K562 (cell line): ENCODE results near the gene SH2D3A. TPM values are rescaled to one million over a fixed set of nuclear protein-coding genes. Genes with fewer than 3 reads are reported as not detected.

Experiments used
- CREB1 ChIP-seq, 2 experiments: sonication (generic) in 1 of 2; formaldehyde crosslinking in 1 of 2; IDR thresholded peaks; 2 replicates each; pipeline versions ENCODE4 v1.6.1 to v1.8.0; 2012 to 2022; ENCODE audit warnings: inconsistent platforms in 1 of 2, mild to moderate bottlenecking in 1 of 2, missing genetic modification reagents in 1 of 2, moderate library complexity in 1 of 2
- GABPB2 ChIP-seq: fragments of 250-450 bp; sonication (Bioruptor Pico); conservative IDR thresholded peaks from 2 replicates; pipeline ENCODE4 v1.5.1; 2021; ENCODE audit warnings: mild to moderate bottlenecking
- GTF2F1 ChIP-seq: IDR thresholded peaks from 2 replicates; pipeline ENCODE4 v1.6.1; 2011; ENCODE audit warnings: low read depth, low read length, improper control_type of control experiment
- HBP1 ChIP-seq: fragments of 450-650 bp; formaldehyde crosslinking; IDR thresholded peaks from 2 replicates; pipeline ENCODE4 v1.4.0; 2022; ENCODE audit warnings: missing genetic modification characterization
- HMG20A ChIP-seq: fragments of 450-650 bp; formaldehyde crosslinking; conservative IDR thresholded peaks from 2 replicates; pipeline ENCODE4 v1.4.0; 2020; ENCODE audit warnings: mild to moderate bottlenecking, mixed read lengths
- ID3 ChIP-seq, 2 experiments: fragments of 250-450 bp in 1 of 2; fragments of 450-650 bp in 1 of 2; sonication (Bioruptor Pico) in 1 of 2; IDR thresholded peaks; 2 replicates each; pipeline versions ENCODE4 v1.6.1 to v1.8.0; 2016 to 2021; ENCODE audit warnings: mild to moderate bottlenecking in 2 of 2, moderate library complexity in 2 of 2, missing compliant biosample characterization in 1 of 2, missing genetic modification characterization in 1 of 2
- LEF1 ChIP-seq: fragments of 450-650 bp; IDR thresholded peaks from 2 replicates; pipeline ENCODE4 v1.6.1; 2016; ENCODE audit warnings: mild to moderate bottlenecking
- MEIS2 ChIP-seq: fragments of 450-650 bp; IDR thresholded peaks from 2 replicates; pipeline ENCODE4 v1.6.1; 2014; ENCODE audit warnings: mild to moderate bottlenecking; ENCODE audit not compliant: partially characterized antibody
- NCOA4 ChIP-seq: fragments of 450-650 bp; IDR thresholded peaks from 2 replicates; pipeline ENCODE4 v1.6.1; 2018; ENCODE audit warnings: mild to moderate bottlenecking; ENCODE audit not compliant: partially characterized antibody
- NCOA6 ChIP-seq: fragments of 450-650 bp; IDR thresholded peaks from 2 replicates; pipeline ENCODE4 v1.6.1; 2017; ENCODE audit warnings: mild to moderate bottlenecking
- PHF21A ChIP-seq: fragments of 450-650 bp; IDR thresholded peaks from 2 replicates; pipeline ENCODE4 v1.6.1; 2017; ENCODE audit warnings: low read depth, borderline replicate concordance
- SAP30 ChIP-seq: fragments of 200-600 bp; sonication (generic); IDR thresholded peaks from 2 replicates; pipeline ENCODE4 v1.6.1; 2012; ENCODE audit warnings: borderline replicate concordance, low read depth, mild to moderate bottlenecking, moderate library complexity, low read length, control low read depth, inconsistent platforms; ENCODE audit not compliant: insufficient read depth, poor library complexity, severe bottlenecking
- SMAD1 ChIP-seq: fragments of 150-350 bp; IDR thresholded peaks from 2 replicates; pipeline ENCODE4 v1.6.1; 2014; ENCODE audit warnings: low read length, low read depth; ENCODE audit not compliant: partially characterized antibody
- SNRNP70 ChIP-seq: fragments of 200-400 bp; formaldehyde crosslinking; optimal IDR thresholded peaks from 2 replicates; pipeline ENCODE3; 2017; ENCODE audit warnings: low read depth, low read length
- SP1 ChIP-seq: sonication (generic); formaldehyde crosslinking; IDR thresholded peaks from 2 replicates; pipeline ENCODE4 v1.8.1; 2022; ENCODE audit warnings: mild to moderate bottlenecking, missing genetic modification reagents
- TRIM24 ChIP-seq, 2 experiments: fragments of 450-650 bp; IDR thresholded peaks; 2 replicates each; pipeline ENCODE4 v1.6.1; 2016
- TRIM25 ChIP-seq: fragments of 450-650 bp; IDR thresholded peaks from 2 replicates; pipeline ENCODE4 v1.7.0; 2016; ENCODE audit warnings: borderline replicate concordance
- ZNF140 ChIP-seq: fragments of 250-450 bp; sonication (Bioruptor Pico); IDR thresholded peaks from 2 replicates; pipeline ENCODE4 v1.8.0; 2021; ENCODE audit warnings: moderate library complexity, mild to moderate bottlenecking, inconsistent platforms
- ZNF239 ChIP-seq: fragments of 250-450 bp; sonication (Bioruptor Pico); IDR thresholded peaks from 2 replicates; pipeline ENCODE4 v1.4.0; 2020; ENCODE audit warnings: mild to moderate bottlenecking
- ZNF3 ChIP-seq: fragments of 250-450 bp; sonication (Bioruptor Pico); IDR thresholded peaks from 2 replicates; pipeline ENCODE4 v1.5.0; 2021; ENCODE audit warnings: mild to moderate bottlenecking, moderate library complexity
- ZNF445 ChIP-seq: fragments of 250-450 bp; sonication (Bioruptor Pico); IDR thresholded peaks from 2 replicates; pipeline ENCODE4 v1.4.0; 2020; ENCODE audit warnings: low read depth, mild to moderate bottlenecking, moderate library complexity
- polyA plus RNA-seq, 8 experiments: library from polyadenylated mRNA; depleted of rRNA in 4 of 8; stranded (reverse) in 5 of 8; unstranded in 3 of 8; fragments of >200 nt; fragmentation: Nextera tagmentation in 2 of 8; fragmentation: Illumina TruSeq in 1 of 8; extraction: Ambion mirVana in 2 of 8; extraction: Trizol in 1 of 8; gene quantifications; 2 replicates each; pipeline versions ENCODE4 v1.2.1 to v1.2.3, GENCODE V29; 2011 to 2014; ENCODE audit warnings: inconsistent platforms in 1 of 8, missing spikeins in 1 of 8
- total RNA-seq, 7 experiments: library from RNA; depleted of rRNA in 6 of 7; stranded (reverse); fragments of >200 nt in 6 of 7; fragmentation: Illumina TruSeq in 2 of 7; extraction: Trizol in 2 of 7; gene quantifications; 2 replicates each; pipeline versions ENCODE4 v1.2.1 to v1.2.3, GENCODE V29; 2011 to 2021; ENCODE audit warnings: low replicate concordance in 1 of 7

Gene SH2D3A
- total and polyA plus RNA-seq, 9 of the 15 experiments (the other 6 are each of a cell fraction or from before 2014, with no cell fraction given), result 0.75 to 26.3 (median 8.9) TPM

GRCh38 chr19:6767357-6768235 is at the start of gene SH2D3A (continued):
- TF ChIP-seq GABPB2 (CRISPR knock-in tag), result no peak
- TF ChIP-seq NCOA4, result no peak
- TF ChIP-seq CREB1 (IDR thresholded peaks at IDR 0.05), result peak; percentile 51; the same call in 1 of the 2 replicates
- peak; percentile 55 for TF ChIP-seq CREB1 (CRISPR knock-in tag; IDR thresholded peaks at IDR 0.05)
- TF ChIP-seq SP1 (CRISPR knock-in tag), result peak; percentile 94
- TF ChIP-seq HBP1 (CRISPR knock-in tag), result no peak
- no peak for TF ChIP-seq HMG20A
- TF ChIP-seq ZNF445 (CRISPR knock-in tag), result no peak
- TF ChIP-seq SNRNP70, result no peak
- no peak for TF ChIP-seq LEF1
- no peak for TF ChIP-seq TRIM25
- TF ChIP-seq SMAD1, result no peak
- TF ChIP-seq ZNF239 (CRISPR knock-in tag), result no peak
- no peak for TF ChIP-seq NCOA6
- TF ChIP-seq GTF2F1, result no peak
- TF ChIP-seq ID3 (CRISPR knock-in tag; IDR thresholded peaks at IDR 0.05), result no peak
- TF ChIP-seq ID3 (tag; IDR thresholded peaks at IDR 0.05), result no peak
- no peak for TF ChIP-seq PHF21A
- TF ChIP-seq TRIM24 (IDR thresholded peaks at IDR 0.05), result no peak
- TF ChIP-seq ZNF140, result no peak
- TF ChIP-seq MEIS2, result no peak
- TF ChIP-seq ZNF3, result no peak
- TF ChIP-seq SAP30, result no peak
